SK-N-SH treated with all-trans-retinoic acid at 6 μM for 48 hours (cell line): Measurements from ENCODE around the gene MBD5.

Experiments used
- ARNTL ChIP-seq: fragments of 450-650 bp; formaldehyde crosslinking; IDR thresholded peaks from 2 replicates; pipeline ENCODE4 v1.5.0; 2020; ENCODE audit warnings: low read depth, mild to moderate bottlenecking, moderate library complexity, borderline replicate concordance
- ESRRG ChIP-seq: fragments of 250-450 bp; sonication (Bioruptor Pico); IDR thresholded peaks from 2 replicates; pipeline ENCODE4 v1.6.1; 2021; ENCODE audit warnings: mild to moderate bottlenecking
- GLIS3 ChIP-seq: fragments of 250-450 bp; sonication (Bioruptor Pico); IDR thresholded peaks from 2 replicates; pipeline ENCODE4 v1.5.0; 2020; ENCODE audit warnings: mild to moderate bottlenecking, moderate library complexity
- PATZ1 ChIP-seq: fragments of 250-450 bp; sonication (Bioruptor Pico); IDR thresholded peaks from 2 replicates; pipeline ENCODE4 v1.8.0; 2020; ENCODE audit warnings: mild to moderate bottlenecking, moderate library complexity, borderline replicate concordance
- RARB ChIP-seq: fragments of 250-450 bp; sonication (Bioruptor Pico); IDR thresholded peaks from 2 replicates; pipeline ENCODE4 v1.8.0; 2021; ENCODE audit warnings: mild to moderate bottlenecking, moderate library complexity
- TCF4 ChIP-seq: fragments of 250-450 bp; sonication (Bioruptor Pico); IDR thresholded peaks from 2 replicates; pipeline ENCODE4 v1.8.0; 2021; ENCODE audit warnings: mild to moderate bottlenecking, moderate library complexity, borderline replicate concordance
- ZNF8 ChIP-seq: fragments of 450-650 bp; formaldehyde crosslinking; IDR thresholded peaks from 2 replicates; pipeline ENCODE4 v1.5.0; 2020; ENCODE audit warnings: mild to moderate bottlenecking, moderate library complexity
- TF ChIP-seq, protein P1 (sequence below): fragments of 250-450 bp; sonication (Bioruptor Pico); IDR thresholded peaks from 2 replicates; pipeline ENCODE4 v1.5.1; 2021; ENCODE audit warnings: mild to moderate bottlenecking, moderate library complexity
- TF ChIP-seq, protein P2 (sequence below): fragments of 250-450 bp; sonication (Bioruptor Pico); IDR thresholded peaks from 2 replicates; pipeline ENCODE4 v1.5.1; 2020; ENCODE audit warnings: low read depth, mild to moderate bottlenecking, moderate library complexity
- TF ChIP-seq, protein P3 (sequence below): fragments of 250-450 bp; sonication (Bioruptor Pico); IDR thresholded peaks from 2 replicates; pipeline ENCODE4 v1.8.0; 2021; ENCODE audit warnings: low read depth, mild to moderate bottlenecking, moderate library complexity, borderline replicate concordance

DNA sequence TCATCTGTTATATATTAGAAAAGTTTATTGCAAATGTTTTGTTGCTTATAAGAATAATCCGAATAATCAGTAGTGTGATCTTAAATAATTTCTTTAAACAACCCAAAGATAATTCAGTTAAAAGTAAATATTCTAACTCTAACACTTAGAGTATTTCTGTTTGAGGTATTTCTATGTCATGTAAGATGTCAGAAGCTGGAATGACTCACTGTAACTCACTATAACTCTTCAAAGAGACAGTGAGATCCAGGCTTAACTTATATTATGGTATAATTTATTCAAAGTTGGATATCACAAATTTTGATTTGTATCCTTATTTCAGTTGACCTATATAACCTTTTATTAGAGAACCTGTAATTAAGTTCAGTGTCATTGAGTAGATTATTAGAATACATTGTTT lies 6.9 kb downstream of the MBD5 start:
- TF ChIP-seq GLIS3 (CRISPR knock-in tag) (no peak), ESRRG (CRISPR knock-in tag) (no peak), RARB (CRISPR knock-in tag) (no peak), TCF4 (no peak), ARNTL (CRISPR knock-in tag) (no peak), PATZ1 (CRISPR knock-in tag) (no peak), ZNF8 (no peak)
- TF ChIP-seq, protein P1, sequence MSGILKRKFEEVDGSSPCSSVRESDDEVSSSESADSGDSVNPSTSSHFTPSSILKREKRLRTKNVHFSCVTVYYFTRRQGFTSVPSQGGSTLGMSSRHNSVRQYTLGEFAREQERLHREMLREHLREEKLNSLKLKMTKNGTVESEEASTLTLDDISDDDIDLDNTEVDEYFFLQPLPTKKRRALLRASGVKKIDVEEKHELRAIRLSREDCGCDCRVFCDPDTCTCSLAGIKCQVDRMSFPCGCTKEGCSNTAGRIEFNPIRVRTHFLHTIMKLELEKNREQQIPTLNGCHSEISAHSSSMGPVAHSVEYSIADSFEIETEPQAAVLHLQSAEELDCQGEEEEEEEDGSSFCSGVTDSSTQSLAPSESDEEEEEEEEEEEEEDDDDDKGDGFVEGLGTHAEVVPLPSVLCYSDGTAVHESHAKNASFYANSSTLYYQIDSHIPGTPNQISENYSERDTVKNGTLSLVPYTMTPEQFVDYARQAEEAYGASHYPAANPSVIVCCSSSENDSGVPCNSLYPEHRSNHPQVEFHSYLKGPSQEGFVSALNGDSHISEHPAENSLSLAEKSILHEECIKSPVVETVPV (CRISPR knock-in tag), result no peak
- TF ChIP-seq, protein P2, sequence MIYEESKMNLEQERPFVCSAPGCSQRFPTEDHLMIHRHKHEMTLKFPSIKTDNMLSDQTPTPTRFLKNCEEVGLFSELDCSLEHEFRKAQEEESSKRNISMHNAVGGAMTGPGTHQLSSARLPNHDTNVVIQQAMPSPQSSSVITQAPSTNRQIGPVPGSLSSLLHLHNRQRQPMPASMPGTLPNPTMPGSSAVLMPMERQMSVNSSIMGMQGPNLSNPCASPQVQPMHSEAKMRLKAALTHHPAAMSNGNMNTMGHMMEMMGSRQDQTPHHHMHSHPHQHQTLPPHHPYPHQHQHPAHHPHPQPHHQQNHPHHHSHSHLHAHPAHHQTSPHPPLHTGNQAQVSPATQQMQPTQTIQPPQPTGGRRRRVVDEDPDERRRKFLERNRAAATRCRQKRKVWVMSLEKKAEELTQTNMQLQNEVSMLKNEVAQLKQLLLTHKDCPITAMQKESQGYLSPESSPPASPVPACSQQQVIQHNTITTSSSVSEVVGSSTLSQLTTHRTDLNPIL (CRISPR knock-in tag), result no peak
- TF ChIP-seq, protein P3, sequence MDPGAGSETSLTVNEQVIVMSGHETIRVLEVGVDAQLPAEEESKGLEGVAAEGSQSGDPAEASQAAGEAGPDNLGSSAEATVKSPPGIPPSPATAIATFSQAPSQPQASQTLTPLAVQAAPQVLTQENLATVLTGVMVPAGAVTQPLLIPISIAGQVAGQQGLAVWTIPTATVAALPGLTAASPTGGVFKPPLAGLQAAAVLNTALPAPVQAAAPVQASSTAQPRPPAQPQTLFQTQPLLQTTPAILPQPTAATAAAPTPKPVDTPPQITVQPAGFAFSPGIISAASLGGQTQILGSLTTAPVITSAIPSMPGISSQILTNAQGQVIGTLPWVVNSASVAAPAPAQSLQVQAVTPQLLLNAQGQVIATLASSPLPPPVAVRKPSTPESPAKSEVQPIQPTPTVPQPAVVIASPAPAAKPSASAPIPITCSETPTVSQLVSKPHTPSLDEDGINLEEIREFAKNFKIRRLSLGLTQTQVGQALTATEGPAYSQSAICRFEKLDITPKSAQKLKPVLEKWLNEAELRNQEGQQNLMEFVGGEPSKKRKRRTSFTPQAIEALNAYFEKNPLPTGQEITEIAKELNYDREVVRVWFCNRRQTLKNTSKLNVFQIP (CRISPR knock-in tag), result no peak
